Ovary (tissue), 3 donors: ENCODE measurements around the gene CPNE4.

ENCODE experiments used
- EP300 ChIP-seq: sonication (generic); formaldehyde crosslinking; IDR thresholded peaks from one replicate; pipeline ENCODE4 v1.6.1; 2017; ENCODE audit warnings: antibody characterized with exemption
- POLR2A ChIP-seq: fragments of 450-650 bp; IDR thresholded peaks from one replicate; pipeline ENCODE4 v1.6.1; 2017; ENCODE audit warnings: antibody characterized with exemption, mild to moderate bottlenecking, moderate library complexity
- TF ChIP-seq, protein P1 (sequence below), 3 donors: fragments of 450-650 bp in 2 of 3; fragments of 200-600 bp in 1 of 3; IDR thresholded peaks; one replicate each; pipeline versions ENCODE4 v1.5.1 to v1.8.0; 2016 to 2022; ENCODE audit warnings: antibody characterized with exemption in 3 of 3, mild to moderate bottlenecking in 1 of 3
- donor health status: DM: no; HTN: no; CAD: no.

DNA sequence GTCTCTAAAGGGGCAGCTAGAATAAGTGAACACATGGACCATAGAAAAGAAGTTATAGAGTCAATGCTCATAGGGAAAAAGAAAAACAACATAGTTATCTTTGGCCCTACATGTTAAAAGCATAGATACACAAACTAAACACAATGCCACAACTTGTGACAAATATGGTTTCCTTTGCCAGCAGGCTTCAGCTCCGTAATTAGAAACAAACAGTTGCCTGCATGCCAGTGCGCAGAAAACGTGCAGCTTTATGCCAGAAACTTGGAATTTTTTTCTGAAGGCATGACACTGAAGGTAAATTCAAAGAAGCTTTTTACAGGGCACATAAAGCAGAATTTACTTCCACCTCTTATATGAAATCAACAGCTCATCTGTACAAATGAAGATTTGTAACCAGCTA lies 2.2 kb upstream of the CPNE4 start:
- TF ChIP-seq, protein P1, sequence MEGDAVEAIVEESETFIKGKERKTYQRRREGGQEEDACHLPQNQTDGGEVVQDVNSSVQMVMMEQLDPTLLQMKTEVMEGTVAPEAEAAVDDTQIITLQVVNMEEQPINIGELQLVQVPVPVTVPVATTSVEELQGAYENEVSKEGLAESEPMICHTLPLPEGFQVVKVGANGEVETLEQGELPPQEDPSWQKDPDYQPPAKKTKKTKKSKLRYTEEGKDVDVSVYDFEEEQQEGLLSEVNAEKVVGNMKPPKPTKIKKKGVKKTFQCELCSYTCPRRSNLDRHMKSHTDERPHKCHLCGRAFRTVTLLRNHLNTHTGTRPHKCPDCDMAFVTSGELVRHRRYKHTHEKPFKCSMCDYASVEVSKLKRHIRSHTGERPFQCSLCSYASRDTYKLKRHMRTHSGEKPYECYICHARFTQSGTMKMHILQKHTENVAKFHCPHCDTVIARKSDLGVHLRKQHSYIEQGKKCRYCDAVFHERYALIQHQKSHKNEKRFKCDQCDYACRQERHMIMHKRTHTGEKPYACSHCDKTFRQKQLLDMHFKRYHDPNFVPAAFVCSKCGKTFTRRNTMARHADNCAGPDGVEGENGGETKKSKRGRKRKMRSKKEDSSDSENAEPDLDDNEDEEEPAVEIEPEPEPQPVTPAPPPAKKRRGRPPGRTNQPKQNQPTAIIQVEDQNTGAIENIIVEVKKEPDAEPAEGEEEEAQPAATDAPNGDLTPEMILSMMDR (IDR thresholded peaks at IDR 0.05): no peak
- no peak for TF ChIP-seq EP300
- TF ChIP-seq POLR2A: no peak
